A549 (cell line): ENCODE results near the gene BRF1.

Source experiments
- CEBPB ChIP-seq, 2 experiments: fragments of >200 bp in 1 of 2; sonication (Bioruptor Twin) in 1 of 2; formaldehyde crosslinking in 1 of 2; IDR thresholded peaks; 2 replicates each; pipeline ENCODE4 v1.6.1; 2012 to 2016
- EP300 ChIP-seq, 2 experiments: fragments of >200 bp; sonication (Bioruptor Twin); formaldehyde crosslinking; IDR thresholded peaks; 2 replicates in 1 of 2; 3 replicates in 1 of 2; pipeline ENCODE4 v1.6.1; 2016 to 2017
- RFX5 ChIP-seq: fragments of 450-650 bp; IDR thresholded peaks from 2 replicates; pipeline ENCODE4 v1.7.1; 2014; ENCODE audit warnings: antibody characterized with exemption, mild to moderate bottlenecking, moderate library complexity
- RNF2 ChIP-seq: fragments of 200-600 bp; sonication (generic); IDR thresholded peaks from 2 replicates; pipeline ENCODE4 v1.6.1; 2016; ENCODE audit warnings: low read depth, mild to moderate bottlenecking, antibody characterized with exemption, moderate library complexity, borderline replicate concordance

GRCh38 chr14:105326891-105327694, 26.3 kb upstream of the BRF1 start:
- TF ChIP-seq RFX5, result no peak
- TF ChIP-seq RNF2, result no peak
- no peak for TF ChIP-seq EP300 (IDR thresholded peaks at IDR 0.05)
- no peak for TF ChIP-seq CEBPB (IDR thresholded peaks at IDR 0.05)
